IPS DF 6.9 (cell line): ENCODE measurements around the gene SDK1.

Source experiments
- DNase-seq: peaks from one replicate; pipeline ENCODE4 v3.0.0-alpha.2; 2013; ENCODE audit warnings: low read depth, low spot score
- H3K27ac ChIP-seq: one replicate; pipeline ENCODE4 v1.5.1; 2013; ENCODE audit warnings: low read length, control low read depth
- H3K27me3 ChIP-seq: 2 replicates; pipeline ENCODE4 v1.6.1; 2013; ENCODE audit warnings: mild to moderate bottlenecking, low read length; ENCODE audit not compliant: control insufficient read depth, insufficient read depth
- H3K36me3 ChIP-seq: 2 replicates; pipeline ENCODE4 v1.6.1; 2013; ENCODE audit warnings: low read length; ENCODE audit not compliant: control insufficient read depth, insufficient read depth
- H3K4me1 ChIP-seq: 2 replicates; pipeline ENCODE4 v1.6.1; 2013; ENCODE audit warnings: low read length; ENCODE audit not compliant: control insufficient read depth, insufficient read depth
- H3K4me3 ChIP-seq: 2 replicates; pipeline ENCODE4 v1.5.1; 2013; ENCODE audit warnings: mild to moderate bottlenecking, low read length
- H3K9me3 ChIP-seq: 2 replicates; pipeline ENCODE4 v1.6.1; 2013; ENCODE audit warnings: low read length, inconsistent platforms; ENCODE audit not compliant: control insufficient read depth, insufficient read depth
- WGBS: extraction: QIAGEN DNeasy Blood & Tissue Kit; methylation state at CpG from one replicate; pipeline ENCODE4 v1.1.7; 2013; ENCODE audit warnings: mixed read lengths, missing lambda C conversion rate; ENCODE audit not compliant: insufficient read length, insufficient coverage; 5-methylcytosine and 5-hydroxymethylcytosine counted together

The SDK1 gene

DNA sequence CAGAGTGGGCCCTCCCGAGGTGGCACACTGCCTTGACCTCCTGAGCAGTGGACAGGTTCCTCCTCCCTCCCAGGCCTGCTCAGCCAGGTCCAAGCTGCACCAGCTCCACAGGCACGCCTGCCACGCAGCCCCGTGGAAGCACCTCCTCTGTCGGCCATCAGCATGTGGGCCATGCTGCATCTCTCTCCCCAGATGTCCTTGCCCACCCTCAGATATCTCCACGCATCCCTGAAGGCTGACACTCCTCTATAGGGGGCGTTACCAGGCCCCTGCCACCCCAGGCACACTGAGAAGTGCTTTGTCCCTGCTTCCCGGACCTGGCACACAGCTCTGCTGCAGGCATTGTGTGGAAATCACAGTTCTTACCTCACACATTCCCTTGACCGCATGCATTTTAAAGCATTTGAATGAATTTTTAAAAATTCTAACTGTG lies 598.5 kb downstream of the SDK1 start:
- WGBS, result no CpG with 5 or more reads among the region's 9 CpGs
- no peak overlapping the region for H3K4me3 ChIP-seq
- H3K27ac ChIP-seq, result no peak overlapping the region
- 0 out of 2 replicates have a peak, but pooled peaks cover 1% of the 10 kb centered on the region for H3K4me1 ChIP-seq
- H3K27me3 ChIP-seq, result no peaks in the 10 kb centered on the region
- no peaks in the 10 kb centered on the region for H3K36me3 ChIP-seq
- no peak for DNase-seq
- no peaks in the 10 kb centered on the region for H3K9me3 ChIP-seq

GRCh38 chr7:3908153-3908552 lies 607.1 kb downstream of the SDK1 start:
- Histone ChIP-seq H3K4me3 (no peak overlapping the region), H3K27me3 (no peaks in the 10 kb centered on the region), H3K9me3 (no peaks in the 10 kb centered on the region), H3K36me3 (no peaks in the 10 kb centered on the region), H3K4me1 (peaks cover 1% of the 10 kb centered on the region; the same call in 1 of the 2 replicates), H3K27ac (no peak overlapping the region)
- no peak for DNase-seq
- WGBS, result no CpG with 5 or more reads among the region's 19 CpGs

DNA sequence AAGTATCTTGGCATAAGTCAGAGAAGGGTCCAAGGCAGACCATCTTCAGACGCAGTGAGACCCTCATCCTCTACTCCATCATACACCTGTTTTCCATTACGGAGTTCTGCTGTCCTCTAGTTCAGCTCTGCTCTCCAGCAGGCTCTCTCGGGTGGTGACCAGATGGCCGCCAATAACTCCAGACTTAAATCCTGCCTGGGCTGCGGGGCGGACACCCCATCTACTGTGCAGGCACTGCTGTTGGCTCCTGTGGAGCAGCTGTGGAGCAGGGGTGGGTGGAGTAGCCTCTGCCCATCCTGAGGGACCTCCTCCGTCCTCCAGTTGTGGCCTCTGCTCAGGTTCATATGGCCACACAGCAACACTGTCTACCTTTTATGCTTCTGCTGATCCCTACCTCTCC lies 608.1 kb downstream of the SDK1 start:
- Histone ChIP-seq H3K9me3 (no peaks in the 10 kb centered on the region), H3K27ac (no peak overlapping the region), H3K27me3 (no peaks in the 10 kb centered on the region), H3K4me3 (no peak overlapping the region), H3K4me1 (peaks cover 1% of the 10 kb centered on the region; the same call in 1 of the 2 replicates), H3K36me3 (no peaks in the 10 kb centered on the region)
- no peak for DNase-seq
- WGBS, result no CpG with 5 or more reads among the region's 7 CpGs

DNA sequence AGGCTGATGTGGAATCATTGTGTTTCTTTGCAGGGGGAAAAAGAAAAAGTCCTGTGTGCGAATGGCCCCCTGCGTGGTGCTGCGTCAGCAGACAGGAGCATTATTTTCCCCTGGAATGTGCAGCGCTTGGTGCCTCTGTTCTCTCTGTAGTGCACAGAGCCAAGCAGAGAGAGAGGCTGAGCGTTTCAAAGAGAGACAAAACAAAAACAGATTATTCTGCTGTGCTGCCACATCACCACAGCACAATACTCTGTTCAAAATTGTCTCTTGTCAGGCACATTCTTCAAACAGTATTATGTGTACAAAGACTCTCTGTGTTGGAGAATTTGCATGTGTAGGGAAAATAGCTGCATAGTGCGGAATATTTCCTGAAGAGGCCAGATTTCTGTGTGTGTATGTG lies 609.0 kb downstream of the SDK1 start:
- DNase-seq, result no peak
- Histone ChIP-seq H3K9me3 (no peaks in the 10 kb centered on the region), H3K36me3 (no peaks in the 10 kb centered on the region), H3K4me3 (no peak overlapping the region), H3K4me1 (peaks cover 1% of the 10 kb centered on the region; the same call in 1 of the 2 replicates), H3K27me3 (no peaks in the 10 kb centered on the region), H3K27ac (no peak overlapping the region)
- no CpG with 5 or more reads among the region's 6 CpGs for WGBS

DNA sequence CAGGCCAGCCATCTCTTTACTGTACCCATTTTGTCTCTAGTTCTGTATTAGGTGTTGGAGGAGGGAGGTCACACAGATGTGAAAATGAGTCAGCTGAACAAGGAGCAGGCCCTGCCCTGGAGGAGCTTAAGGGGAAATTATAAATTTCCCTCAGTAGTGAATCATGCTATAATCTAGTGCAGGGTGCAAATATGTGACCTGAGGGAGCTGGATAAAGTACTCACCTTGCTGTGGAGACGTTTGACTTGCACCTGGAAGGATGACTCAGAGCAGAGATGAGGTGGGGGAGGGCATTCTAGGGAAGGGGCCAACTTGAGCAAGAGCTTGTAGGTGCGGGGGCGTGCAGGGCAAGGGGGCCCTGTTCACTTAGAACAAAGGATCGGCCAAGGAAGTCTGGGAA lies 610.6 kb downstream of the SDK1 start:
- H3K27me3 ChIP-seq, result no peaks in the 10 kb centered on the region
- no peak for DNase-seq
- WGBS, result no CpG with 5 or more reads among the region's 4 CpGs
- H3K4me1 ChIP-seq, result peaks cover 1% of the 10 kb centered on the region; the same call in 1 of the 2 replicates
- no peaks in the 10 kb centered on the region for H3K36me3 ChIP-seq
- no peak overlapping the region for H3K27ac ChIP-seq
- H3K9me3 ChIP-seq, result no peaks in the 10 kb centered on the region
- H3K4me3 ChIP-seq, result no peak overlapping the region

DNA sequence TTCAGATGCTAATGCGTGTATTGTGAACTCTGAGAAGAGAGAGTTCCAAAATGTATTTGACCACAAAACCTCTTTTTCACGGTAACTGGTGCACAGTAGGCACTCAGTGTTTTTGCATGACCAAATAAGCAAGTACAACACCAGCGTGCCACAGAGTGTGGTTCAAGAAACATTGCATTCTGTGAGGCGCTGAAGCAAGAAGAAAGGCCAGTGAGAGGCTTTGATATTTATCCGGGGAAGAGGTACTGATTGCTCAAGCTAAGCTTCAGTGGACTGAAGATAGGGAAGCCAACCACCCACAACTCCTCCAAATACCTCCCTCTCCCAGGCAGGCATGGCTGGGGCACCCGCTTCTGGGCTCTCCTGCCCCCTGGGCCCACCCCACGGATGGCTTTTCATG lies 611.2 kb downstream of the SDK1 start:
- no peak overlapping the region for H3K4me3 ChIP-seq
- no peaks in the 10 kb centered on the region for H3K36me3 ChIP-seq
- no peak overlapping the region for H3K27ac ChIP-seq
- no peaks in the 10 kb centered on the region for H3K9me3 ChIP-seq
- no CpG with 5 or more reads among the region's 7 CpGs for WGBS
- H3K4me1 ChIP-seq, result peaks cover 1% of the 10 kb centered on the region; the same call in 1 of the 2 replicates
- no peak for DNase-seq
- H3K27me3 ChIP-seq, result no peaks in the 10 kb centered on the region

DNA sequence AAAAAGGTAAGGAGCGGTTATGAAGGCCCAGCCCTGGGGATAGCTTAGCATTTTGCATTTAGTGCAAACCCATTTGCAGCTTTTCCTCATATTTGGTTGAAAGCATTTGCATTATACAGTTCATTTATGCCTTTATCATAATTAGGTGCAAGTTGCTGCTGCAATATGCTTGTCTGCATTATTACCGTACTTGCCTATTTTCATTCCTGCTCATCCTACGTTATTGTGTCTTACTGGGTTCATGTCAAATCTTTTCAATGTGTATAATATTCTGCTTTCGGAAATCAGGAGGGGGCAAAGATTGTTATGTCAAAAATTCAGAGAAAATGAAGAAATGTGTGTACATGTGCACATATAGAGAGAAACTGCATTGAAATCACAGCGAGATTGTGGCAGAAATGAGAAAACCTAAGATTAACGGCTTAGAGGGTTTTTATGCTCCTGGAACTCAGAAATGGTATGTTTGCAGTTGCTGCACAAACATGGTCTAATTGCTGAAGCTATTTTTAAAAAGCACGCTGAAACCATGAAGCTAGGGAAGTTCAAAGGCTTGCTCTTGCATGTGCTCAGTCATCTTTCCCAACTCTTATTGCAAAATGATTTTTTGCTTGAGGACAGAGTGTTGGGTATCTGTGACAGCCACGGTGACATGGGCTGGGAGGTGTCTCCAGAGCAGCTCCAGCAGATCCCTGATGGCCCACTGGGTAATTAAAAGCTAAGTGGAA lies 613.2 kb downstream of the SDK1 start:
- DNase-seq, result no peak
- Histone ChIP-seq H3K36me3 (no peaks in the 10 kb centered on the region), H3K27me3 (no peaks in the 10 kb centered on the region), H3K27ac (no peak overlapping the region), H3K4me1 (peaks cover 1% of the 10 kb centered on the region; the same call in 1 of the 2 replicates), H3K9me3 (no peaks in the 10 kb centered on the region), H3K4me3 (no peak overlapping the region)
- WGBS, result no CpG with 5 or more reads among the region's 8 CpGs

GRCh38 chr7:3915337-3915878 lies 614.4 kb downstream of the SDK1 start:
- Histone ChIP-seq H3K4me1 (no peaks in the 10 kb centered on the region), H3K36me3 (no peaks in the 10 kb centered on the region), H3K4me3 (no peak overlapping the region), H3K27me3 (no peaks in the 10 kb centered on the region), H3K9me3 (no peaks in the 10 kb centered on the region), H3K27ac (no peak overlapping the region)
- no CpG with 5 or more reads among the region's 9 CpGs for WGBS
- DNase-seq, result no peak

- H3K4me3 ChIP-seq, result no peak overlapping the region
- H3K4me1 ChIP-seq, result no peaks in the 10 kb centered on the region
Observed at GRCh38 chr7:3916146-3916545, 615.1 kb downstream of the SDK1 start.

GRCh38 chr7:3917436-3917835 lies 616.4 kb downstream of the SDK1 start:
- H3K36me3 ChIP-seq, result no peaks in the 10 kb centered on the region
- no peaks in the 10 kb centered on the region for H3K27me3 ChIP-seq
- no peak overlapping the region for H3K27ac ChIP-seq
- 0 out of 2 replicates have a peak, but pooled peaks cover 3% of the 10 kb centered on the region for H3K4me1 ChIP-seq
- no CpG with 5 or more reads among the region's 4 CpGs for WGBS
- no peaks in the 10 kb centered on the region for H3K9me3 ChIP-seq
- no peak overlapping the region for H3K4me3 ChIP-seq
- no peak for DNase-seq

More at GRCh38 chr7:3916146-3916545, 615.1 kb downstream of the SDK1 start:
- H3K27me3 ChIP-seq, result no peaks in the 10 kb centered on the region
- no peaks in the 10 kb centered on the region for H3K36me3 ChIP-seq
- WGBS, result no CpG with 5 or more reads among the region's 1 CpG
- H3K9me3 ChIP-seq, result no peaks in the 10 kb centered on the region
- no peak for DNase-seq
- no peak overlapping the region for H3K27ac ChIP-seq
